HG02623 (cell line): Measurements from ENCODE around the gene PCYT1A.

Experiments used
- ATAC-seq: cut with Tn5 transposase; IDR thresholded peaks from one replicate; pipeline ENCODE4 v1.9.1; 2021; ENCODE audit warnings: moderate library complexity; ENCODE audit not compliant: unreplicated experiment

Gene PCYT1A

GRCh38 chr3:196238612-196239560 lies 48.6 kb downstream of the PCYT1A start:
- no peak for ATAC-seq

GRCh38 chr3:196237203-196237602 lies 50.3 kb downstream of the PCYT1A start:
- no peak for ATAC-seq

- no peak for ATAC-seq
Measured at GRCh38 chr3:196236223-196236622, 51.3 kb downstream of the PCYT1A start.

DNA sequence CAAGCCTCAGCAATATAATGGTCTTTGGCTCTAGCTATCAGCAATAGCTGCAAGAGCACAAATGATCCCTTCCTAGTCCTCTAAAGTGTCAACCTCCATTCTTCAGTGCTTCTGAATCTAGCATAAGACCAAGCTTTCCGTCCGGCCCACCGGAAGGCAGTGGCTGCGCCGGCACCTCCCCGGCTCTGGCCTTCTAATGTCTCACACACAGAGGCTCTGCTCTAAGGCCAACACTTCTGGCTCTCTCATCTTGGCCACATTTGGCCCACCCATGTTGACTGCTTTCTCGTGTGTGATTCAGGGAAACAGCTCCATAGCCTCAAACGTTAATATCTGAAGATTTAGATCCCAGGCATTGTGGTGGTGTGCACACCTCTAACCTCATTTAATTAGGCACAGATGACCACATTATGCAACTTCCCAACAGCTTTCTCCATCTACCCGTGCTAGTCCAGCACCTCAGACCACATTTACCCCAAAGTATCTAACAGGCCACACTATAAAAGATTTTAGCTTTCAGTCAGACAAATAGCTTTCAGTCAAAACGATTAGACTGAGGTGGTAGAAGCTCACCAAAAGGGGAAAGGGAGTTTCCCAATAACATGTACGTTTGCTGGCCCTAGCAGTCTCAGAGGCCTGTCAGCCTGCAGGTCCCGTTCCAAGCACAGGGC lies 51.9 kb downstream of the PCYT1A start:
- no peak for ATAC-seq

DNA sequence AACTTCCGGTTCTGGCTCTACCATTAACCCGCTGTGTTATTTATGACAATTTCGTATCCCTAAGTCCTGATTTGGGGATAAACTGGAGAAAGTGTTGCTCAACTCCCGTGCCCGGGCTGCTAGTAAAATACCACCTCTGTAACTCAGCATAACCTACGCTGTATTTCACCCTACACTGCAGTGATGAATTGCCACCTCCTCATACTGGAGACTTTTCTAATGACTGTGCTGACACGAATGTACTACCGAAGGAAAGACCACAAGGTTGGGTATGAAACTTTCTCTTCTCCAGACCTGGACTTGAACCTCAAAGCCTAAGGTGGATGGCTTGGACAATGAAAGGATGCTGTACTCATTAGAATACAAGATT lies 54.7 kb downstream of the PCYT1A start:
- ATAC-seq: no peak

GRCh38 chr3:196232154-196232881 lies 55.2 kb downstream of the PCYT1A start:
- peak; percentile 51 for ATAC-seq

- ATAC-seq: no peak
Measured at GRCh38 chr3:196227629-196228493, 59.7 kb downstream of the PCYT1A start.

- no peak for ATAC-seq
Measured at GRCh38 chr3:196227121-196227561, 60.4 kb downstream of the PCYT1A start.

DNA sequence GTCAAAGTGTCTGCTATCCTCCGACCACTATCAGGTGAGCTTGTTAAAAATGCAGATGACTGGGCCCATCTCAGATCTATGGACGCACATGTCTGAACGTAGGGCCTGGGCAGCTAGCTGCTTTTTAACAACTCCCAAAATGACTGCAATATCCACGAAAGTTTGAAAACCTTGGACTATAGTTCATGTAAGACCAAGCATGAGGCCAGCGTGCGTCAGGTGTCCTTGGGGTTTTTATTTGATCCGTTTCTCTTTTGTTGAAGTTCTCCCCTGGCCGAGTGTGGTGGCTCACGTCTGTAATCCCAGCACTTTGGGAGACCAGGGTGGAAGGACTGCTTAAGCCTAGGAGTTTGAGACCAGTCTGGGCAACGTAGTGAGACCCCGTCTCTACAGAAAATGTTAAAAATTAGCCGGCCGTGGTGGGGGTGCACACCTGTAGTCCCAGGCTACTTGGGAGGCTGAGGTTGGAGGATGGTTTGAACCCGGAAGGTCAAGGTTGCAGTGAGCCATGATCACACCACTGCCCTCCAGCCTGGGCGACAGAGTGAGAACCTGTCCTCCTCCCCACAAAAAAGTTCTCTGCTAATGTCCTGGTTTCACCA lies 61.7 kb downstream of the PCYT1A start:
- no peak for ATAC-seq

DNA sequence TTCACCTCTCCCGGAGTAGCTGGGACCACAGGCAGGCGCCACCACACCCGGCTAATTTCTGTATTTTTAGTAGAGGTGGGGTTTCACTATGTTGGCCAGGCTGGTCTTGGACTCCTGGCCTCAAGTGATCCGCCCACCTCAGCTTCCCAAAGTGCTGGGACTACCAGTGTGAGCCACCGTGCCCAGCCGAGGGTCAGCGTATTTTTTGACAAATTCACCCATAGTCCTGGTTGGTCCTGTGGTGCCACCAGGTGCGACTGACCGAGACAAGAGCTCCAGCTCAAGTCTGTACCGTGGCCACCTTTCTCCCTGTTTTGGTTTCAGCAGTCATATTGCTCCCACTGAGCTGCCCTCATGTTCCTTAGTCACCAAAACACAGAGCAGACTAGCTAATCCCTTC lies 62.4 kb downstream of the PCYT1A start:
- no peak for ATAC-seq

- no peak for ATAC-seq
Measured at GRCh38 chr3:196222876-196223595, 64.5 kb downstream of the PCYT1A start.

GRCh38 chr3:196220991-196221390 lies 66.5 kb downstream of the PCYT1A start:
- ATAC-seq: no peak

DNA sequence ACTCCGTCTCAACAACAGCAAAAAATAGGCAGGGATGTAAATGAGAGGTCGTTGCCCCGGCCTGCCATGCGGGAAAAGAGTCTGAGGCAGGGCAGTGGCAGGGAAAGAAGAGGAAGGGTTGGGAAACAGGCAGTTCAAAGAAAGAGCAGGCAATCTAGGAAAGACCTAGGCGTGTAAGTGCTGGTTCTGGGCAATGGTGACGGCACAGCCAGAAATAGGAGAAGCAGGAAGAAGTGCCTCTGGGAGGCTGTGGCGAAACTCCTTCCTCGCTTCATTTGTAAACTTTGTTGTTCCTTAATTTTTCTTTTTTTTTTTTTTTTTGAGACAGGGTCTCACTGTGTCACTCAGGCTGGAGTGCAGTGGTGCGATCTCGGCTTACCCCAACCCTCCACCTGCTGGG lies 66.9 kb downstream of the PCYT1A start:
- ATAC-seq: no peak

DNA sequence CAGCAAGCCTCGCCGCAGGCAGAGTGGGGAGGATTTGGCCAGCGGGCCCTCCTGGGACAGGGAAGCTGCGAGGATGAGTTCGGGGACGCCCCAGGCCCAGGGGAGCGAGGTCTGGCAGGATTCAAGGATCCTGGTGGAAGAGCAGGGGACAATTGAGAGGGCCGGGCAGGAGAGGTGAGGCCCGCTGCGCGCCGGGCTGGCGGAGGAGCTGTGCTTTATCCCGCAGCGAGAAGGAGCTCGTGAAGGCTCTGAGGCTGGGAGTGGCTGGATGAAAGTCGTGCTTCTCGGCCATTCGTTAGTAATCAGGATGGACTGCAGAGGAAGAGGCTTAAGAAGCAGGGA lies 67.6 kb downstream of the PCYT1A start:
- no peak for ATAC-seq

GRCh38 chr3:196219194-196219969 lies 68.1 kb downstream of the PCYT1A start:
- peak; percentile 52 for ATAC-seq

- no peak for ATAC-seq
Measured at GRCh38 chr3:196218155-196218712, 69.3 kb downstream of the PCYT1A start.

- ATAC-seq: no peak
Measured at GRCh38 chr3:196217307-196218154, 70.0 kb downstream of the PCYT1A start.
